MG63 (cell line): ENCODE measurements around the gene HDAC10. TPM values are rescaled to one million over a fixed set of nuclear protein-coding genes. Genes with fewer than 3 reads are reported as not detected.
A peak's percentile ranks its signal among the peaks of the same experiment; 100 is the strongest.

Experiments
- DNase-seq: peaks from one replicate; pipeline ENCODE4 v3.0.0-alpha.2; 2020
- H3K27me3 ChIP-seq: fragments of 250-450 bp; sonication (Bioruptor Pico); 2 replicates; pipeline ENCODE4 v1.5.1; 2020; ENCODE audit warnings: mild to moderate bottlenecking, moderate library complexity
- H3K36me3 ChIP-seq: fragments of 250-450 bp; sonication (Bioruptor Pico); 2 replicates; pipeline ENCODE4 v1.5.1; 2020; ENCODE audit warnings: mild to moderate bottlenecking, moderate library complexity
- H3K4me3 ChIP-seq: fragments of 250-450 bp; sonication (Bioruptor Pico); 2 replicates; pipeline ENCODE4 v1.5.1; 2020; ENCODE audit warnings: mild to moderate bottlenecking, moderate library complexity
- H3K9me3 ChIP-seq: fragments of 250-450 bp; sonication (Bioruptor Pico); 2 replicates; pipeline ENCODE4 v1.5.1; 2020; ENCODE audit warnings: mild to moderate bottlenecking, moderate library complexity
- total RNA-seq: library from RNA; depleted of rRNA; stranded (reverse); fragments of >200 nt; shearing (Covaris generic); gene quantifications from 2 replicates; pipeline ENCODE4 v1.2.3, GENCODE V29; 2014; ENCODE audit warnings: low replicate concordance; rRNA removed

HDAC10 gene, protein sequence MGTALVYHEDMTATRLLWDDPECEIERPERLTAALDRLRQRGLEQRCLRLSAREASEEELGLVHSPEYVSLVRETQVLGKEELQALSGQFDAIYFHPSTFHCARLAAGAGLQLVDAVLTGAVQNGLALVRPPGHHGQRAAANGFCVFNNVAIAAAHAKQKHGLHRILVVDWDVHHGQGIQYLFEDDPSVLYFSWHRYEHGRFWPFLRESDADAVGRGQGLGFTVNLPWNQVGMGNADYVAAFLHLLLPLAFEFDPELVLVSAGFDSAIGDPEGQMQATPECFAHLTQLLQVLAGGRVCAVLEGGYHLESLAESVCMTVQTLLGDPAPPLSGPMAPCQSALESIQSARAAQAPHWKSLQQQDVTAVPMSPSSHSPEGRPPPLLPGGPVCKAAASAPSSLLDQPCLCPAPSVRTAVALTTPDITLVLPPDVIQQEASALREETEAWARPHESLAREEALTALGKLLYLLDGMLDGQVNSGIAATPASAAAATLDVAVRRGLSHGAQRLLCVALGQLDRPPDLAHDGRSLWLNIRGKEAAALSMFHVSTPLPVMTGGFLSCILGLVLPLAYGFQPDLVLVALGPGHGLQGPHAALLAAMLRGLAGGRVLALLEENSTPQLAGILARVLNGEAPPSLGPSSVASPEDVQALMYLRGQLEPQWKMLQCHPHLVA
- total RNA-seq: 8.5 and 21.5 TPM in 2 replicates

DNA sequence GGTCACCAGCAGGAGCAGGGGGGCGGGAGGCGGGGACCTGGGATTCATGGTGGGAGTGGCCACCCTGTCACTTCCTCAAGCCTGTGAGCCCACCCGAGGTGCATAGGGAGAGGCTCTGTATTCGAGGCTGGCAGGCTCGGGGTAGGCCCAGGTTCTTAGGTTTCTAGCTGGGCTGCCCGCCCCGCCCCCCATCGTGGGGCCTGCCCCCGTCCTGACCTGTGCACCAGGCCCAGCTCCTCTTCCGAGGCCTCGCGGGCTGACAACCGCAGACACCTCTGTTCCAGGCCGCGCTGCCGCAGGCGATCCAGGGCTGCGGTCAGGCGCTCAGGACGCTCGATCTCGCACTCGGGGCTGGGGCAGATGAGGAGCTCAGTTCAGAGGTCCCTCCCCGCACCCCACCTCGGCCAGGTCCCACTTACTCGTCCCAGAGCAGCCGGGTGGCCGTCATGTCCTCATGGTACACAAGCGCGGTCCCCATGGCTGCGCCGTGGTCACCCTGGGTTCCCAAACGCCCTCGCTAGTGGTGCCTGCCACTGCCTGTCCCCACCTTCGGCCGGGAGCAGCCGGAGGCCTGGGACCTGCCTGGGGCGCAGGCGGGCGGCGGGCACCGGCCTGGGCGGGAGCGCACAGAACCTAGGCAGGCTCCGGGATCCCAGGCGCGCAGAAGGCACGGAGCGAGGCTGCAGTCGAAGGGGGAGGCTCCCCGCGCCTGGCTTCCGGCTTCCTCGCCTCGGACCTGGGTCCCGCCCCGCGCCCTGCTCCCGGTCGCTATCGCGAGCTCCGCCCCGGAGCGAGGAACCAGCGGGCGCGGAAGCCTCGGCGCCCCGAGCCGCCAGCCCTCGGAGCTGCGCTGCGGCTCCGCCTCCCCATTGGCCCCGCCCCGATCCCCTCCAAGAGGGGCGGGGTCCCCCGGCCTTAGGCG lies at the start of gene HDAC10:
HDAC10 (minus strand) TSS at position 711 of the 922 bp plus-strand sequence; CDS start at position 478, 233 bp downstream.
- Histone ChIP-seq H3K27me3 (no peaks in the 10 kb centered on the region), H3K36me3 (peaks cover 38% of the 10 kb centered on the region), H3K4me3 (peak within 1 kb of the TSS; percentile 68), H3K9me3 (no peaks in the 10 kb centered on the region)
- peak; percentile 85 for DNase-seq

DNA sequence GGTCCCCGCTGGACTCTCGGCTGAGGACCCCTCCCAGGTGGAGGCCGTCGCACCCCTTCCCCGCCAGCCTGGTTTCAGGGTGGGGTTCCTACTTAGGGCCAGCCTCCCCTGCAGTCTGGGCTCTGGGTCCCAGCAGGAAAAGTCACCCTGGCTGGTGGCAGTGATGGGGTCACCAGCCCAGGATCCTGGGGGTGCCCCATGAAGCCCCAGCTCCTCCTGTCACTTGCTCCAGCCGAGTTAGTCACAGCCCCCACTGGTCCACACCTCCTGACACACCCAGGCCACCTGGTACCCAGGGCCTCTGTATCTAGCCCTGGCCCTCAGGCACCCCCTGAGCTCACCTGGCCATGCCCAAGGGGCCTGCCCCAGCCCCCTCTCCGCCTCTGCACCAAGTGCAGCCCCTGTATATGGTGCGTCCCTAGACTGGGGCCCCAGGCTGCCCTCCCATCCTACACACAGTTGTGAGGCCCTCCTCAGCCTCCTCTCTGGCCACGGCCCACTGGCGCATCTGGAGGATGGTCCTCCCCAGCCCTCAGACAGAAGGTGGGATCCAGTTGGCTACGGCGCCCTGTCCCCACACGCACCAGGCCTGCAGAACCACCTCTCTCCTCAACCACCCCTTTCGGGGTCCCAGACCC lies 49.7 kb upstream of the HDAC10 start:
- Histone ChIP-seq H3K27me3 (no peaks in the 10 kb centered on the region), H3K4me3 (no peak overlapping the region), H3K36me3 (peaks cover 33% of the 10 kb centered on the region), H3K9me3 (no peaks in the 10 kb centered on the region)
- DNase-seq: no peak

DNA sequence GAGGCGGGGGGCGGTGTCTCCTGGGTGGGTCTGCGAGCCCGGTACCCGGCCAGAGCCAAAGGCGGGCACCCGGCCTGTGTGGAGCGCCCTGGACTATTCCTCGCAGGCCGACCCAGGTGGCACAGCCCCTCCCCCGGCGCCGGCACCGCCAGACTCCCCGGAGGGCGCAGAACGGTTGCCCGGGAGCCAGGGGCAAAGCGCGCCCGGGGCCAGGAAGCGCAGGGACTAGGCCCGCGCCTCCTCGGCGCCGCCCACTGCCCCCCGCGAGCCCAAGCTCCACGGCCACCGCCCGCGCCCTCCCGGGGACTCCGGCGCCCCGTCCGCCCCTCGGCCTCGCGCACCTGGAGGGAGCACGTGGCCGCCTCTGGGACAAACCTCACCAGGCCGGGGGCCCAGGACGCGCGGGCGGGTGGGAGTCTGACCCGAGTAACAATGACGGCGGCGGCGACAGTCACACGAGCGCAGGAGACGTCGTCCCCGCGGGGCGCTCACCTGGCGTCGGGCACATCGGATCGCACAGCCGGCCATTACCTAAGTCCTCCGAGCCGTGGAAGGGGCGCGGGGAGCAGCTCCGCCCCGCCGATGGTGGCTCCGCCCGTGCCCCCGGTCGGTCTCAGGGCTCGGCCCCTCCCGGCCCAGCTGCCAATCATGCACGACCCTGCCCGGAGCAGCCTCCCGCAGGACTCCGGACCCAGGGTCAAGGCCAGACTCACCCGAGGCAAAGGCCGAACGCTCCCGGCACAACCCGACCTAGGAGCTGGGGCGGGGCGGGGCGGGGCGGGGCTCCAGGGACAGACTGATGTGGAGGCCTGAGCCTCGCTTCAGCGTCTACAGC lies 48.9 kb upstream of the HDAC10 start:
- no peaks in the 10 kb centered on the region for H3K9me3 ChIP-seq
- H3K36me3 ChIP-seq: peaks cover 30% of the 10 kb centered on the region
- no peaks in the 10 kb centered on the region for H3K27me3 ChIP-seq
- peak; percentile 46 for DNase-seq
- 0 out of 2 replicates have a peak overlapping the region, but pooled peaks have one; percentile 5 for H3K4me3 ChIP-seq

DNA sequence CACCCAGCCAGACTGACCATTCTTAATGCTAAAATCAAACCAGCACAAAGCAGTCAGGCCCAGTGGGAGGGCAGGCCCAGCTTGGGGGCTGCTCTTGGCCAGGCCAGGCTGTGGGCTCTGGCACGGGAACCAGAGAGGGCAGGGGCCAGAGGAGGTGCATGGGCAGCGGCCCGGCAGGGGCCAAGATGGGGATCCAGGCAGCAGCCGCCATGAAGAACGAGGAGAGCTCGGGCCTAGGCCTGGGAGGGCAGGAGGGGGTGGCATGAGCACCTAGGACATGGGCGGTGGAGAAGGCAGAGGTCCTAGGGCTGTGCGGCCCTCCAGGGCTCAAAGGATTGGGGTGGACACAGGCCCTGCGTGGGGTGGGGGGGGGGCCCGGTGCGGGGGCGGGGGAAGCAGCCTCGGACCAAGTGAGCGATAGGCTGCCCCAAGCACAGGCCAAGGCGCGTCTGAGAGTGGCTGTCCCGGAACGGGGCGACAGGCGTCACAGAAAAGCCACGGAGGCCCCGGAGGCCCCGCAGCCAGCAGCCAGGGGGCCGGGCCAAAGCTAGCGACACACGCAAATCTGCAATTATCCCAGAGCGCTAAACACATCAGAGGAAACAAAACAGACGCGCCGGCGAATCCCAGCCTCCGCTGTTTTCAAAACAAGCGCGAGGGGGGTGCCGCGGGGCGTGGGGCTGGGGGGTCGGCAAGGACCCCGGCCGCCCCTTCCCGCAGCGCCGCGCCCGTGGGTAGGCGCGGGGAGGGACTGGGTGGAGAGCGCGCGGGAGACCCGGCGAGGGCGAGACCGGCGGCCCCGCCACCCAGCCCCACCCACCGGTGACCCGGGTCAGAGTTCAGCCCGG lies 48.1 kb upstream of the HDAC10 start:
- Histone ChIP-seq H3K4me3 (no peak overlapping the region), H3K9me3 (no peaks in the 10 kb centered on the region), H3K27me3 (no peaks in the 10 kb centered on the region), H3K36me3 (peaks cover 30% of the 10 kb centered on the region)
- DNase-seq: no peak

DNA sequence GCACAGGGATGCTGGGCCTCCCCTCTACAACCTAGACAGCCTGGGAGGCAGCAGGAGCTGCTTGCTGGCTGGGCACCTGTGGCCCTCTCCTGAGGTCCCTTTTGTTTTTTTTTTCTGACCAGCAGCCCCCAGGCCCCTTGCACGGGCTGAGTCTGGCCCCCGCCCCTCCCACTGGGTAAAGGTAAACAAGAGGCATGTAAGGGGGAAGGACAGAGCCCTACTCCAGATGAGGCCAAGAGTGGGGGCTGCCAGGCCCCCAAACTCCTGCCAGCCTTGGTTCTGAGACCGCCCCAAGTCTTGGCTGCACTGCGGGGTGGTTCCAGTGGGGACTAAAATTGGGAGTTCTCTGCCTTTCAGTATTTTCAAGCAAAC lies 47.2 kb upstream of the HDAC10 start:
- Histone ChIP-seq H3K9me3 (no peaks in the 10 kb centered on the region), H3K4me3 (no peak overlapping the region), H3K27me3 (no peaks in the 10 kb centered on the region), H3K36me3 (peaks cover 21% of the 10 kb centered on the region)
- DNase-seq: no peak

DNA sequence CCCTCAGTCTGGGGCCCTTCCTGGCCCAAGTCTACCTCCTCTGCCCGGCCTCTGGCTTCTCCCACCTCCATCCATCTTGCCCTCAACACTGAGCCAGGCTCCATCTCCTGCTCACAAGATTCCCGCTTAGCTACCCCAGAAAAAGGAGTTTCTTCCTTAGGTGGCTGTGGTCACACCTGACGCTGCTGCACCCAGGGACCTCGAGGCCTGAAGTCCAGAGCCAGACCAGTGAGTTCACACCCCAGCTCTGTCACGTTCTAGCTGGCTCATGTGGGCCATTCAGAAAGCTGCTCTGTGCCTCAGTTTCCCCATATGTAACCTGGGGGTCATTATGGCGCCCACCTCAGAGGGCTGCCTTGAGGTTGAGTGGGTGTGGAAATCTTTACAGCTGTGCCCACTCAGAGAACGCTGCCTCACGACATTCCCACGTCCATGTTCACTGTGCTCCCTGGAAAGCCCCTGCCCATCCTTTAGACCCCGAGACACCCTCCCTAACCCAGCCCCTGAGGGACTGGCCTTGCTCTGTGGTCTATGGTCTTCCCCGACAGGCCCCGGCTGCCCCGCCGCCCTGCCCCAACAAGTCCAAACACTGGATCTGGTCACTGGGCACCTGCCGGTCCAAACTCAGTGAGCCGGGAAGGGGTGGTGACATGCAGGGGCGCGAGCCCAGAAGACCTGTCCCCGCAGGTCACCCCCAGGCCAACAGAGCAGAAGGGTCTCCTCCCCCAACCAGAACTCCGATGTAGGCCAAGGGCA lies 46.6 kb upstream of the HDAC10 start:
- no peak overlapping the region for H3K4me3 ChIP-seq
- no peaks in the 10 kb centered on the region for H3K27me3 ChIP-seq
- no peaks in the 10 kb centered on the region for H3K9me3 ChIP-seq
- no peak for DNase-seq
- peaks cover 17% of the 10 kb centered on the region for H3K36me3 ChIP-seq

DNA sequence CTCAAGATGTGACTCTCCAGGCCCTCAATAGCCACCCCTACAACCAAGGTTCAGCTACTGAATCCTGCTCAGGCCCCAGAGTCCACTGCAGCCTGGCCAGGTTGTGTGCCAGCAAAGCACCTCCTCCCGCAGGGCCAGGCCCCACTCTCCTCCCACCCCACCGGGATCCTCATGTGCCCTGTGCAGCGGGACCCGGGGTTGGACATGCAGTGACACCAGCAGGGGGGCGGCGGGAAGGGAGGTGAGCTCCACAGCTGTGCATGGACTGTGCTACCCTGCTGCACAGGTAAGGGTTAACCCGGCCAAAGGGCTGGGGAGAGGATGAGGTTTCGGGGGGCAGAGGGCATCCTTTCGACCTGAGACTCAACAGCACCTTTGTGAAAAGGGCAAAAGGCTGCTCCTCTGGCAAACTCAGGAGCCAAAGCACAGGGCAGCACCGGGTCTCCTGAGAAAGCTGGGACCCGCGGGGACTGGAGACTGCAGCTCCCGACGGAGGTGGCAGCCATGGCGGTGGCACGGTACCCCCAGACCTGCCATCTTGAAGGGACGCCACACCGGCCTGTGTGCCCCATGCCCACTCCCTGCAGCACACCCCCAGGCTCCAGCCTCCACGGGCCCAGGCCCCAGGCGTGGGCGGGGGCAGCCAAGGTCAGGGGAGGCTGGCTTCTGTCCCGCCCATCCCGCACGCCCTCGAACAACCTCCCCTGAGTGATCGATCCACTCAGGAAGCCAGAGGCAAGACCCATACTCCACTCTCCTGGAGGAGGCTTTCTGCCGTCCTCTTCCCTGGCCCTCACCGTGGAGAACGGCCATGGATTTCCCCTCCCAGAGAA lies 45.8 kb upstream of the HDAC10 start:
- H3K4me3 ChIP-seq: no peak overlapping the region
- no peaks in the 10 kb centered on the region for H3K9me3 ChIP-seq
- peaks cover 15% of the 10 kb centered on the region for H3K36me3 ChIP-seq
- no peak for DNase-seq
- H3K27me3 ChIP-seq: no peaks in the 10 kb centered on the region

DNA sequence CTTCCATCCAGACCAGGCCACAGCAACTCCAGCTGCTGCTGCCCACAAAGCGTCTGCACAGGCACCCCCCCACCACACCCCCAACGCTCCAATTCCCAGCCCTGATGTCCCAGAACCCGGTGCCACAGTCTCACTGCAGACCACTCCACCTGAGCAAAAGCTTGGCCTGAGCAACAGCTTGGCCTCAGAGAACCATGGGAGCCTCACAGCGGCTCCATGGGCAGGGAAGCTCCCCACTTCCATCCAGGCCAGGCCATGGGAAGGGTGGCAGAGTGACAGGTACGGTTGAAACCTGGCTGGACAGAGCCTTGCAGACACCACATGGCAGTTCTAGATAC lies 43.2 kb upstream of the HDAC10 start:
- no peak for DNase-seq
- H3K9me3 ChIP-seq: no peaks in the 10 kb centered on the region
- H3K27me3 ChIP-seq: no peaks in the 10 kb centered on the region
- no peak overlapping the region for H3K4me3 ChIP-seq
- H3K36me3 ChIP-seq: peaks cover 13% of the 10 kb centered on the region

DNA sequence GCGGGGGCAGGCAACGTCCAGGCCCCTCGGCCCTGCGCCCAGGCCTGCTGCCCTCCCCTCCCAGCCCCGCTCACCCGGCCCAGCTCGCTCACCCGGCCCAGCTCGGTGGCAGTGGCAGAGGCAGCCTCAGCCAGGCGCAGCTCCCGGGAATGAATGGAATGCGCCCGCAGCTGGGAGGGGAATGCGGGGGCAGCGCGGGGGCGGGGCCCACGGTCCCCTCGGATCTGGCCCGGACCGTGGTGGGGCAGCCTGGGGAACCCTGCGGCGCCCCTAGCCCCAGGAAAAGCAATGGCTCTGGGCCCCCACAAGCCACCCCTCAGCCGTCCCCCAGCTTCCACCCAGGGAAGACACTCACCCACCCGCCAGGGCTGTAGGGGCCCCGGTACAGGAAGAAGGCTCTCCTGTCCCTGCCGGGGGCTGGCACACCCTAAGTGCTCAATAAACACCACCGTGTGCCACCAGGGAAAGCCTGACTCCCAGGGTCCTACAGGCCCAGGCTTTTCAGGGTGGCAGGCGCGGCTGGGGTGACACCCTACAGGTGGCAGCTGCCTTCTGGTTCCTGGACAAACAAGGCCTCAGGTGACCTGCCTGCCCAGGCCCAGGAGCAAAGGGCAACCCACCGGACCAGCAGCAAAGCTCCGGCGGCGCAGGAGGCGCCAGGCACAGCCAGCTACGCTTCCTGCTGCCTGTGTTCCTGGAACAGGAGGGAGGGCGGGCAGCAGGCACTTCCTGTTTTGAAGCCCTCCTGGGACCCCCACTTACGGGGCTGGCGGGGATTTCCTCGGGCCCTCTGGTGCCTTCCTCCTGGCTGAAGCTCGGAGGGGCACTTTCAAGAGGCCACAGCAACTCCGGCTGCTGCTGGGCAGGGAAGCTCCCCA lies 42.6 kb upstream of the HDAC10 start:
- no peak for DNase-seq
- no peak overlapping the region for H3K4me3 ChIP-seq
- H3K9me3 ChIP-seq: no peaks in the 10 kb centered on the region
- peaks cover 17% of the 10 kb centered on the region for H3K36me3 ChIP-seq
- H3K27me3 ChIP-seq: no peaks in the 10 kb centered on the region

DNA sequence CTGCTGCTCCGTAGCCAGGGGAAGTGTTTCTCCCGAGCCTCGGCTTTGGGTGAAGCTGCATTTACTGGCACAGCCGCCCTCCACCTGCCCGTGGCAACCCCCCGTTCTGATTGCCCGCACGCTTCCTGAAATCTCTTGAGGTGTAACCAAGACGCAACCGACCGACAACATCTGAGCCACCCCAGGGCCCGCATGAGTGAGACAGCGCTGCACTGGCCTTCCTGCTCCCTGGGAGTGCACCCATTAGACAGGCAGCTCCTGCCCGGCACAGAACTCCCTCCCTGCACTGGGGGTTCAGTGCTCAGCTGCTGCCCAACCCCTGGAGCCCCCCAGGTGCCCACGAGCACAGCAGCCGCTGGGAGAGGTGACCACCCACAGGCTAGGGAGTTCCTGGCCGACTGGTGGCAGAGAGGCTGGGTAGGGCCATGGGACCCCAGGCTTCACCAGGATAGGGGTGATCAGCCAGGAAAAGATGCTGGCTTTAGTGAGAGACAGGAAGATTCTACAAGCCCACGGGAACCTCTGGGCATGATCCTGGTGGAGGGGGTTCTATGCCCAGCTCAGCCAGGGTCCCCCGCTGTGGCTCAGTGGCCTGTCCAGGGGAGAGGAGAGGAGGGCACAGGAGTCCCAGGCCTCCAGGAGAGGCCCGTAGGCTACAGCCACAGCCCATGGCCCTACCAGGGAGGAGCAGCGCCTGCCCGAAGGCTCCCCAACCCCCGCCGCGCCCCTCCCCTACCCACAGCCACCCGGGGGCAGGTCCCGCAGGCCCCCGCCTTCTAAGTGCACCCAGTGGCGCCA lies 41.8 kb upstream of the HDAC10 start:
- H3K27me3 ChIP-seq: no peaks in the 10 kb centered on the region
- DNase-seq: no peak
- H3K36me3 ChIP-seq: peaks cover 25% of the 10 kb centered on the region
- no peak overlapping the region for H3K4me3 ChIP-seq
- no peaks in the 10 kb centered on the region for H3K9me3 ChIP-seq

DNA sequence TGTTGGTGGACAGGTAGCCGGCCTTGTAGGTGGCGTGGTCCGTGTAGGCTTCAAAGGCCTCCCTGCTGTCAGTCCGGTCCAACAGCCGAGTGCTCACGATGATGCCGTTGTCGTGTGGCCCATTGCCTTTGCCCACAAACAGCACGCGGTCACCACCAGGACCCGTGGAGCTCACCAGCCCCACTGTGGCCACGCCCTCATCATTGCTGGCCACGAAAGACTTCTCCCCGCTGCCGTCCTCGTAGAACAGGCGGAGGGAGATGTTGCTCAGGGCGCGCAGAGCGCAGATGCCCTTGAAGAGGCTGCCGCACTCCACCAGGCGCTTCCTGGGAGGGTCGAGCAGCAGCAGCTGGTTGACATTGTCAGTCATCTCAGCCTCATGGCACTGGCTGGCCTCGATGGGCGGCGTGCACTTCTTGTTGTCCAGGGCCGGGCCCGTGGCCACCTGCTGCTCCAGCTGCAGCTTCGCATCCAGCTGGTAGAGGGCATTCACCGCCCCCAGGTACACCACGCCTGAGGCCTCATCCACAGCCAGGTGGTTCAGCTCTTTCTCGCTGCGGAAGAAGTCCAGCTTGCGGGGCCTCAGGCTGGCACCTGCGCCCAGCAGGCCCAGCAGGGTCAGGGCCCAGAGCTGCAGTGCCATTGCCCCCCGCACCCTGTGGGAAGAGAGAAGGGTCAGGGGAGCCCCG lies 39.0 kb upstream of the HDAC10 start:
- no peak overlapping the region for H3K4me3 ChIP-seq
- DNase-seq: no peak
- peaks cover 40% of the 10 kb centered on the region for H3K36me3 ChIP-seq
- H3K27me3 ChIP-seq: no peaks in the 10 kb centered on the region
- H3K9me3 ChIP-seq: no peaks in the 10 kb centered on the region
